Testis (tissue), 3 donors: ENCODE data around the gene NOTUM. TPM values are rescaled to one million over a fixed set of nuclear protein-coding genes. Genes with fewer than 3 reads are reported as not detected.

Source experiments
- DNase-seq: peaks from one replicate; pipeline ENCODE4 v3.0.0-alpha.2; 2019
- H3K27ac ChIP-seq, 2 donors: fragments of 200-600 bp; sonication (generic); one replicate each; pipeline ENCODE4 v1.5.1; 2019
- H3K27me3 ChIP-seq: fragments of 200-600 bp; sonication (generic); one replicate; pipeline ENCODE4 v1.5.1; 2019
- H3K36me3 ChIP-seq: fragments of 200-600 bp; sonication (generic); one replicate; pipeline ENCODE4 v1.5.1; 2017; ENCODE audit warnings: low read depth; ENCODE audit errors: missing control alignments
- H3K4me1 ChIP-seq: fragments of 200-600 bp; sonication (generic); one replicate; pipeline ENCODE4 v1.5.1; 2019
- H3K4me3 ChIP-seq, 2 donors: fragments of 200-600 bp; sonication (generic); one replicate each; pipeline ENCODE4 v1.5.1; 2017 to 2019
- H3K9me3 ChIP-seq: fragments of 200-600 bp; sonication (generic); one replicate; pipeline ENCODE4 v1.5.1; 2017
- CTCF ChIP-seq, 3 experiments: fragments of 450-650 bp in 2 of 3; fragments of 200-600 bp in 1 of 3; sonication (generic) in 1 of 3; IDR thresholded peaks; one replicate each; pipeline ENCODE4 v1.5.1; 2016 to 2019; ENCODE audit warnings: antibody characterized with exemption in 3 of 3, mild to moderate bottlenecking in 2 of 3, moderate library complexity in 1 of 3
- POLR2A ChIP-seq: fragments of 450-650 bp; IDR thresholded peaks from one replicate; pipeline ENCODE4 v1.6.1; 2017; ENCODE audit warnings: antibody characterized with exemption, mild to moderate bottlenecking, moderate library complexity
- WGBS, 2 donors: methylation state at CpG; one replicate each; pipeline ENCODE4 v1.1.5; 2018; 5-methylcytosine and 5-hydroxymethylcytosine counted together
- intact Hi-C: fragments of 100-400 bp; cut with DNase I; formaldehyde crosslinking; loops from one replicate; pipeline ENCODE4 v1.15.1; 2023; ENCODE audit warnings: low total_unique reads
- polyA plus RNA-seq: library from polyadenylated mRNA; stranded (reverse); fragments of 350-450 nt; fragmentation: Illumina TruSeq; extraction: RNeasy Lipid Tissue Mini Kit (QIAGEN cat#74804); gene quantifications from one replicate; pipeline ENCODE4 v1.2.3, GENCODE V29; 2014; ENCODE audit warnings: low read depth, low replicate concordance; ENCODE audit not compliant: insufficient read depth
- total RNA-seq, 2 donors: library from RNA; depleted of rRNA; stranded (reverse); fragments of >200 nt; gene quantifications; one replicate each; pipeline ENCODE4 v1.2.3, GENCODE V29; 2016

Gene NOTUM
- total and polyA plus RNA-seq, 3 donors from 2014 or later: 5.1 to 13.2 (median 9.5) TPM

GRCh38 chr17:81922566-81923301 lies 38.3 kb downstream of the NOTUM start:
- Histone ChIP-seq H3K9me3 (no peaks in the 10 kb centered on the region), H3K36me3 (no peaks in the 10 kb centered on the region), H3K27me3 (no peaks in the 10 kb centered on the region), H3K4me1 (peaks cover 43% of the 10 kb centered on the region), H3K4me3 (peak overlapping the region in 1 of 2 donors; percentile 5), H3K27ac (peak overlapping the region in 1 of 2 donors; percentile 69)
- WGBS, 2 donors: 84 to 90% methylated on average over 51 to 53 of the region's 58 CpGs
- TF ChIP-seq POLR2A (no peak), CTCF (IDR thresholded peaks at IDR 0.05) (no peak)
- no peak for DNase-seq
- intact Hi-C loops: no loop called here

- no peak for DNase-seq
- Histone ChIP-seq H3K27ac (no peak overlapping the region), H3K36me3 (no peaks in the 10 kb centered on the region), H3K9me3 (no peaks in the 10 kb centered on the region), H3K4me1 (peaks cover 45% of the 10 kb centered on the region), H3K4me3 (no peak overlapping the region), H3K27me3 (no peaks in the 10 kb centered on the region)
- 92 to 93% methylated on average over 13 to 23 of the region's 23 CpGs for WGBS, 2 donors
- intact Hi-C loops: no loop called here
- no peak for TF ChIP-seq POLR2A
- no peak for TF ChIP-seq CTCF (IDR thresholded peaks at IDR 0.05)
Measured at GRCh38 chr17:81921996-81922565, 38.9 kb downstream of the NOTUM start.

DNA sequence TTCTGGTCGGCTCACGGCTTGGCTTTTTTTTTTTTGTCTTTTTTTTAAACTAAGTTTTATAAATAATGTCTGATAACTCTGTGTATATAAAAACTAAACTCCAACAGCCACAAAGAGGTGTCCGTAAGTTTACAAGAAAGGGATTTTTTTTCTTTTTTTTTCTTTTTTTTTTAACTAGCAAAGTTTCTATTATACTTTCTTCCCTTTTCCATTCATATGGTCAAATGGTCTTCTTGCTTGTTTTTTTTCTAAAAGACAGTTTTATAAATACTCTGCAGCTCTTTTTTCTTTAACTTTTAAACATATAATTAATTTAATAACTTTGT lies 39.5 kb downstream of the NOTUM start:
- DNase-seq: no peak
- Histone ChIP-seq H3K27me3 (no peaks in the 10 kb centered on the region), H3K4me1 (peaks cover 51% of the 10 kb centered on the region), H3K36me3 (no peaks in the 10 kb centered on the region), H3K9me3 (no peaks in the 10 kb centered on the region), H3K27ac (no peak overlapping the region), H3K4me3 (no peak overlapping the region)
- WGBS, 2 donors: 83 to 88% methylated on average over 3 of the region's 3 CpGs
- intact Hi-C loops: no loop called here
- no peak for TF ChIP-seq CTCF (IDR thresholded peaks at IDR 0.05)
- TF ChIP-seq POLR2A: no peak

GRCh38 chr17:81920612-81921536 lies 40.1 kb downstream of the NOTUM start:
- Histone ChIP-seq H3K9me3 (no peaks in the 10 kb centered on the region), H3K36me3 (no peaks in the 10 kb centered on the region), H3K4me3 (no peak overlapping the region), H3K27me3 (no peaks in the 10 kb centered on the region), H3K27ac (no peak overlapping the region), H3K4me1 (peaks cover 45% of the 10 kb centered on the region)
- no peak for TF ChIP-seq POLR2A
- TF ChIP-seq CTCF (IDR thresholded peaks at IDR 0.05): no peak
- no peak for DNase-seq
- intact Hi-C loops: no loop called here
- WGBS, 2 donors: 84 to 86% methylated on average over 30 to 33 of the region's 33 CpGs
